GM18499 (cell line): ENCODE measurements around the gene NXN.
"Not testable (repeated sequence)": the region's sequence is repeated elsewhere in the genome, so short reads cannot be mapped to it uniquely, and the experiment has no call there.

ENCODE experiments used
- ATAC-seq: cut with Tn5 transposase; IDR thresholded peaks from one replicate; pipeline ENCODE4 v1.9.1; 2021; ENCODE audit warnings: moderate number of reproducible peaks; ENCODE audit not compliant: insufficient read depth, unreplicated experiment

NXN gene

DNA sequence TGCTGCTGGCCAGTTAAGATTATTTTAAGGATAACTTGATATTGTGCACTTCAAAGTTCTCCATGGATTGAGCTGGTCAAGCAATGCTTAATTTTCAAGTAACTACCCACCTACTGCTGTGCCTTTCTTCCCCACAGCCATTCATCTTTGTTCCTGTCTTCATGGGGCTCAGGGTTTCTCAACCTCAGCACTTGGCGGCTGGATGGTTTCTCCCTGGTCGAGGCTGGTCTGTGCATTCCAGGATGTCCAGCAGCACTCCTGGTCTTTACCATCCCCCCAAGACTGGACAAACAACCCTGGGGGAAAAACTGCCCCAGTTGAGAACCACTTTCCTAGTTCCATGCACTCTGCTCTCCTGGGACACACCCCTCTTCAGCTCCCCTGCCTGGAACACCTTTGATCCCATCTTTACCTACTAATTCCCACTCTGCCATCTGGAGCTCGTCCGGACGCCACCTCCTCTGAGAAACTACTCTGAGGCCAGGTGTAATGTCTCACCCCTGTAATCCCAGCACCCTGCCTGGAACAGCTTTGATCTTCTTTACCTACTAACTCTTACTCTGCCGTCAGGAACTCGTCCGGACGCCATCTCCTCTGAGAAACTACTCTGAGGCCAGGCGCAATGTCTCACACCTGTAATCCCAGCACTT is 81.5 kb downstream of the NXN start:
- no peak for ATAC-seq

DNA sequence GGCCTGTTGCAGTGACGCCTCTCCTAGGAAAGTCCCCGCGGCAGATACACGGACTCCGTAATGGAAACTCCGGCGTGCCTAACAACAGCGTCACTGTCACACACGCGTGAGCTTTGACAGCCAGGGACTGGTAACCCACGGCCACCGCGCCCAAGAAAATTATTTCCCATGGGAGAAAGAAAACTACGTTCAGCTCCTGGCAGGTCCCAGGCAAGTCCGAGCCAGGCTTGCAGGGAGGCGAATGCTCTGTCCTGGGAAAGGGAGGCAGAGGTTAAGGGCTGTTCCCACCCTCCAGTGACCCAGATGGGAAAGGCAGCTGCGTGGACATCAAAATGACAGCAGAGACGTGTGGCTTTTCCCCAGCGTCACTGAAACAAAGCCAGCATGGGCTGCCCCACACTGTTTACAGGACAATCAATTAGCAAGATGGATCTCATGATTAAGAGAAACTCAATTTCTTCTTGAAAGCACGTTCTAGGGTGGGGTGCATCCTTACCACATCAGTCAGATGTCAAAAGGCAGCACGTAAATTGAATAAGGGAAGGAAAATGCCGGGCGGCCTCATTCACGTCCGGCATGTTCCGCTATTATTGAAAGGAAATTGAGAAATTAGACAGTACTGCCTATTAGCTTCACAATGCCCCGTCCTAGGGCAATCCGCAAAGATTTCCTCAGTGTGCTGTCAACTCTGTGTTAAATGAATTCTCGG is 82.5 kb downstream of the NXN start:
- no peak for ATAC-seq

DNA sequence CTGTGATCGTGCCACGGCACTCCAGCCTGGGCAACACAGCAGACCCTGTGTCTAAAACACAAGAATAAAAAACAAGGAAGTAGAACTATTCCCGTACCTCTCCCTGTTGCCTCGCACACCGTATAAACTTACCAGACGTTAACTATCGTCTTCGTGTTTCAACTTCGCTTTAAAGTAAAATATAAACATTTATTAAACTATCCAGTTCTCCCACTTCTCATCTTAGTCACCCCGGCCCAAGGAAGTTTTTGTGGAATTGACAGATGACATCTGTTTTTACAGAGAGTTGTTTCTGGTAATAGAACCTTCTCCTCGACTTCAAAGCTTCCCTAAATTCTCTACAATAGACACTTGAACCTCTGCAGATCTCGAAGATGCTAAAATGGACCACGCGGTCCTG is 83.1 kb downstream of the NXN start:
- no peak for ATAC-seq

DNA sequence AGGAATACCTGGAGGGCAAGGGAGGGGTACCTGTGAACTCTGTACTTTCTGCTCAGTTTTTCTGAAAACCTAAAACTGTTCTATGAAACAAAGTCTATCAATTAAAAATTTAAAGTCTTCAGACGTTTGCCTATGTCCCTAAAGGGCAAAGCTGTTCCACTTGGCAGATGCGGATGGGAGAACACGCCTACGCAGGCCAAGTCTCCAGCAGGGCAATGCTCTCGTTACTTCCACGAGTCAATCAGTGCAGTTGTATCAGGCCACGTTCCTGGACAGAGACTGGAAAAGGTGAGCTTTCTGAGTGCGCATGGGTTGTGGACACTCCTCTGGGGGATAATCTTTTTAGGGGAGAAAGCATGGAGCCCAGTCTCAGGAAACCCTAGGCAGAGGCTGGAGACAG is 86.6 kb downstream of the NXN start:
- ATAC-seq = no peak

GRCh38 chr17:888998-889441 is 90.6 kb downstream of the NXN start:
- ATAC-seq = no peak

DNA sequence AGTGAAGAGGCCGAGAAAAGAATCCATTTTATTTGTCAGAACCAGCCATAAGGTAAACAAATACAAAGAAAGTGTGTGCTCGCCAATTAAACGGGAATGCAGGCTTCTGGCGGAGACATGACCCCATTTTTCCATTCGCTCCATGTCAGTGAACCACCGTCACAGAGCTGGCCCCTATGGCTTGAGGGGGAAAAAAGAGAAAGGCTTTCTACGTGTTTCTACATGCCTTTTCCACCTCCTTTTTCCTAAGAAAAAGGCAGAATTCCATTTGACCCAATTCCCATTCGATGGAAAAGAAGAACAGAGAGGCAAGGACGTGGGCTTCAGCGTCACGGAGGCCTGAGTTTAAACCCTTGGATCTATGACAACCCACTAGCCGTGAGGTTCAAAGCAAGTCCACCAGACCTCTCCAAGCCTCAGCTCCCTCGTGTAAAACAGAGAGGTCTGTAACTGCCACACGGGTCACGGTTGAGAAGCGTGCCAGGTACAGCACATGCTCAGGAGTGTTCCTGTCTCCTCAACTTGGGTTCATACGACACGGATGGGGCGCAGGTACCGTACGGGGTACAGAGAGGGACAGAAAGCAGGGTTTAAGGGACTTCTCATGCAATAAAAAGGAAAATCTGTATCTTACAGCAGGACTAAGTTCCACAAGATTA is 91.9 kb downstream of the NXN start:
- no peak for ATAC-seq

- no peak for ATAC-seq
Measured at GRCh38 chr17:885971-886571, 93.5 kb downstream of the NXN start.

- no peak for ATAC-seq
Measured at GRCh38 chr17:883586-883962, 96.0 kb downstream of the NXN start.

GRCh38 chr17:882827-883585 is 96.6 kb downstream of the NXN start:
- no peak for ATAC-seq

DNA sequence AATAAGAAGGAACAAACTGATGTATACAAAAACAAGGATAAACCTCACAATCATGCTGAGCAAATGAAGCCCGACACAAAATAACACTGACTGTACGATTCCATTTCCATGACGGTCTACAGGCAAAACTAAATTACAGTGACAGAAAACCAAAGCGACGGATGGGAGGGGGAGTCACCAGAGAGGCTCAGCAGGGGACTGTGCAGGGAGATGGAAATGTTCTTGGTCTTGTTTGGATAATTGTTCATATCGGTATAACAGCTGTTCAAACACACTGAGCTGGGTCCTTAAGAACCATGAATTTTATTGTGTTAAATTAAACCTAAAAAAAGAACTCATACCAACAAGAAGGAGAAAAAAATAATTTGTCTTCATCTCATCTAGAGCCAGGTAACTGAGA is 97.8 kb downstream of the NXN start:
- no peak for ATAC-seq

DNA sequence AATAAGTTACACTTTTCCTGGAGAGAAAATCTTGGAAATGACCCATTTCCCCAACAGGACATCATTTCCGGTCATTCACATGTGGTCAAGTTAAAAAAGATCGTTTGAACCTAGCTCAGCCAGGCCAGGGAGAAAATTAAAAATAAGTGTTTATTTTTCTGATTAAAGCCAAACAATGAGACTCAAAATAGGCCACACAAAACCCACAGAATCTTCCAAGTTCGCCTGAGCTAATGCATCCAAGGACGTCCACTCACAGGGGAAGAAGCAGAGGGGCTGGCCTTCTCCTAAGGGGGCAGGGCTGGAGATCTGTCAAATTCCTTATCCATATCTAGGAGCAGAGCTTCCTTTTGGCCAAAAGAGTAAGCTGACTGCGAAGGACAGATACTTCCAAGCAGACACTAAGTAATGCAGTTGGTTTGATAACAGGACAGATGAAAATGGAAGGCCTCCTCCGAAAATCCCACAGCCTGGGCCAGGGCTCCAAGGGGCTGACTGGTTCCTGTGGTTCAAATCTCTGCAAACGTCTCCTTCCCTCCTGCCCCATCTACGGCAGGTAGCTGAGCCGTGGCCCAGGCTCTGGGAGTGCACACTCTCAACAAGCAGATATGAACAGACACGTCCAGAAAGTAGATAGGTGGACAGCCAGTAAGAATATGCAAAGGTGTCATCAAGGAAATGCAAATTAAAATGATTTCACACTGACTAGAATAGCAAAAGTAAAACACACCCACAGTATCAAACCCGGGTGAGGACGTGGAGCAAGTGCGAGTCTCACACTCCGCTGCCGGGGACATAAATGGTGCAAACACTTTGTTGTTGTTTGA is 98.9 kb downstream of the NXN start:
- no peak for ATAC-seq

DNA sequence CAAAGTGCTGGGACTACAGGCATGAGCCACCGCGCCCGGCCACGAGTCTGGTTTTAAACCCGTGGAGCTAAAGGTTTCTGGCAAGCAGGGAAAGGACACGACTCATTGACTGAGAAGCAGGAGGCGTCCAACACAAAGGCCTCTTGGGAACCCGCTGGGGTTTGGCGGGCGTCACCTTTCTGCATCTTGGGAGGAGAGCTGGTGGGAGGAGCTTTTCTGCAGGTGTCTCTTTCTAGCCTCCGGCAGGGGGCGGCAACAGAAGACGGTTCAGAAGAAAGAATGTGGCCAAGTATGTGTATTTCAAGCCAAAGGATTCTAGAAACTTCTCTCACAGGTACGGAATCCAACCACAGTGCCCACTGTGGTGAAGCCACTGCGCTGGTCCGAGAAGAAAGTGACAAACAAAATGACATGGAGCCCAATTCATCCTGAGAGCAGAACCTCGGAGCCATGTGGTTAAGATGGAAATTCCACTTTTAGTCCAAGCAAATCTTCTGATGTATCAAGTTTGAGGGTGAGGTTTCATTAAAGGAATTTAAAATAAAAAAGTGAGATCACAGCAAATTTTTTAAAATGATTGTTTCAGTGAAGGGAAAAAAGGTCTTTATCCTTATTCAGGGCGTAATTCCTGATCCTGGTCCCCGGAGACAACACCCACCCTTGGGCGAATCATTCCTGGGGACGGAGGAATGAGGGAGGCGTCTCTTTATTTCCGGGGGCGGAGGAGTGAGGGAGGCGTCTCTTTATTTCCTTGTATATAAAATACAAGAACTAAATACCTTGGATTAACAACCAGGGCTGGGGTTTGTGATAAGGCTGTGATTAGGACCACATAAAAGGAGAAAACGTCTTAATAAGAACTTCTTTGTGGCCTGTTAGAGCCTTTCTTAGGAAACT is 99.8 kb downstream of the NXN start:
- ATAC-seq = no peak

DNA sequence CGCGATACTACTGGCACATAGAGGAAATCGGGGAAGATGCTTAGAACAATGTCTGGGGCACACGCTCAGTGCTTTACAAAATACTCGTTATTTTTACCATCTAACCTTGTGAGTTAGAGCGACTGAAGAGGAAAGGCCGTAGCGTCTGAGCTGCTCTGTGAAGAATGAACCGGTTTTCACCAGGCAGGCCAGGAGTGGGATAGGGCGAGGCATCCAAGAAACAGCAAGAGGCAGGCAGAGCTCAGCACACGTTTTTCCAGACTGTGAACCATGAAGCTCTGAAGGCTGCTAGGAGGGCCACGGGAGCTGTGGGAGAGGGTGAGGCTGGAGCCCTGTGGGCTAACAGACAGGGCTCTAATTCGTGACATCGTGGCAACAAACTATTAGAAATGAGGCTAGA is 101.9 kb downstream of the NXN start:
- no peak for ATAC-seq

- ATAC-seq = no peak
Measured at GRCh38 chr17:876272-876671, 103.3 kb downstream of the NXN start.

DNA sequence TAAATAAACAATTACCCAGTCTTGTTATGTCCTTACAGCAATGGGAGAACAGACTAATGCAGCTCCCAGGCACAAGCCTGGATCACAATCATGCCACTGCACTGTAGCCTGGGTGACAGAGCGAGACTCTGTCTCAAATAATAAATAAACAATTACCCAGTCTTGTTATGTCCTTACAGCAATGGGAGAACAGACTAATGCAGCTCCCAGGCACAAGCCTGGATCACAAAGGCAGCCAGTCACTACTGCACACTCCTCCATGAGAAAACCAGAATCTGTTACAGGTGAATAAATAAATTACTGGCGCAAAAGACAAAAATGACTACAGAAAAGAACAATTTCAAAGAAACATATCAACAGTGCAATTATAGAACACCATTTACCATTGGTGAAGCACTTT is 105.0 kb downstream of the NXN start:
- ATAC-seq = not testable (repeated sequence)

DNA sequence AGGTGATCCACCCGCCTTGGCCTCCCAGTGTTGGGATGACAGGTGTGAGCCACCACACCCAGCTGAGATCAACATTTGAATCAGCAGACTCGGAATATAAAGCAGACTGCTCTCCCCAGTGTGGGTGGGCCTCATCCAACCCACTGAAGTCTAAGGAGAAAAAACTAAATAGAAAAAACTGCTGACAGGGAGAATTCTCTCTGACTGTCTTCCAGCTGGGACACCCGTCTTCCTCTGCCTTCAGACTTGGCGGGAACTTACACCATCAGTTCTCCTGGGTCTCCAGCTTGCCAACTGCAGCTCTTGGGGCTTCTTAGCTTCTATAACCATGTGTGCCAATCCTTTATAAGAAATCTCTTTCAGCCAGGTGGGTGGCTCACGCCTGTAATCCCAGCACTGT is 106.7 kb downstream of the NXN start:
- no peak for ATAC-seq

- ATAC-seq = no peak
Measured at GRCh38 chr17:871751-872519, 107.6 kb downstream of the NXN start.
